ENCODE results near the gene HIP1R.

GRCh38 chr12:122884860-122885259 is 49.6 kb downstream of the HIP1R start:
- TF ChIP-seq SP1 (IDR thresholded peaks at IDR 0.05) (no peak), SUZ12 (IDR thresholded peaks at IDR 0.05) (no peak), TARDBP (IDR thresholded peaks at IDR 0.05) (no peak), NFRKB (IDR thresholded peaks at IDR 0.05) (no peak), BHLHE40 (IDR thresholded peaks at IDR 0.05; ENCODE audit: borderline replicate concordance) (no peak), L3MBTL2 (conservative IDR thresholded peaks at IDR 0.05) (no peak), LEF1 (IDR thresholded peaks at IDR 0.05; ENCODE audit: borderline replicate concordance) (no peak)
